ENCODE data around the gene SERF1A.
"Not testable (repeated sequence)": the region's sequence is repeated elsewhere in the genome, so short reads cannot be mapped to it uniquely, and the experiment has no call there.

The SERF1A gene

GRCh38 chr5:70900533-70901271 is at the start of gene SERF1A:
Gene SERF1A, plus strand, starts transcription at chr5:70900669. Its CDS starts 201 bp downstream, at chr5:70900870.
- DNase-seq, result not testable (repeated sequence)

- not testable (repeated sequence) for DNase-seq
Measured at GRCh38 chr5:70866778-70867177, 33.7 kb upstream of the SERF1A start.

DNA sequence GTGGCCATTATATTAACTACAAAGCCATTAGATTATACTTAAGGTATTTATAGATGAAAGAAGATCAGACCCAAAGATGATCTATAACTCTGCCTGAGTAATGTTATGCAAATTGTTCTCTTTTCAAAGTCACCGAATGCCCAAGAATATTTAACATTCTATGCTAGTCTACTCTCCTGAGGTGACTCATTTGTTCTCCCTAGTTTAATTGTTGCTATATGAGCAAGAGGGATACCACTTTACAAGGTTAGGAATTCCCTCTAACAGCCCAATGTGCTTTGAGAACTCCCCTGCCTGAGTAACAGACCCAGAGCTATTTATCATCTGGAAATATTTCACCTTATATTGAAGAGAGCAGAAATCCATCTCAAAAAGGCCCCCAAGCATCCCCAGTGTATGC is 29.8 kb upstream of the SERF1A start:
- DNase-seq, result not testable (repeated sequence)

DNA sequence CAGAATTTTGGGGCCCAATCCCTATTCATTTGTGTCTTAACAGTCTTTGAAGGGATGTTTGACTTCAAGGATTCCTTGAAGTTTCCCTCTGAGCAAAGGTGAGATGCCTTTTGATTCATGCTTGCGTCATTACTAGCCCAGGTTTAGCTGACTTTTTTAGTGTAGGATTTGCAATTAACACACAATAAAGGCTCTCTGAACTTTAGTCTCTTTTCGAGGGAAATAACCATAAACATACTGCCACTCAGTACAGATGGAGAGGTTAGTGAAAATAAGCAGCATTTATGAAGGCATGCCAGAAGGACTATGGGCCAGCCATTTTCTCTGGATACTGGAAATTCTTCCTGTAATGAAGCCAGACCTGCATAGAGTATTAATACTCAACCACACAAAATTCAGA is 4.4 kb upstream of the SERF1A start:
- not testable (repeated sequence) for DNase-seq

DNA sequence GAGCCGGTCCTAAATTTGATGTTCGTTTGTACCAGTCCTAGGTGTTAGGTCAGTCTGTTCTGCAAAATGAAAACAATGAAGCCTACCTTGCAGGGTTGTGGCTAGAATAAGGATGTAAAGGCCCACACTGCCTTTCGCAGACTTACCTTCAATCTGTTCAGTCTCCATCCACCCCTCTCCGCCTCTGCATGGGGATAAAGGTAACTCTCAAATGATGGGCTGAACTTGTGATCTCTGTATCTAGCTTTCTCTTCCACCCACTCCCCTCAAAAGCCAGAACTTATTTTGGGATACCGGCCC is 753 bp downstream of the SERF1A start:
- DNase-seq, result not testable (repeated sequence)

DNA sequence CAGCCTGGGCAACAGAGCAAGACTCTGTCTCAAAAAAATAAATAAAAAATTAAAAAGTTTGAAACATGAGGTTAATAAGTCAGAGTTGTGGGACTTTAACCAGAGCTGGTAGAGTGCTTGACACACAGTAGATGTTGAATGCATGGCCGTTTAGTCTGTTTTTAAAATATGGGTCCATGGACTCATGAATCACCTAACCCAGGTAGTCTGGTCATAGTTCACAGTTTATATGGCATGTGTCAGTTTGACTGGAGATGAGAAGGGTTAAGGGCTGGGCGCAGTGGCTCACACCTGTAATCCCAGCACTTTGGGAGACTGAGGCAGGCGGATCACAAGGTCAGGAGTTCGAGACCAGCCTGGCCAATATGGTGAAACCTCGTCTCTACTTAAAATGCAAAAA is 6.2 kb downstream of the SERF1A start:
- not testable (repeated sequence) for DNase-seq

GRCh38 chr5:70916829-70917228 is 16.4 kb downstream of the SERF1A start:
- DNase-seq, result not testable (repeated sequence)

- DNase-seq, result not testable (repeated sequence)
Measured at GRCh38 chr5:70925211-70925562, 24.7 kb downstream of the SERF1A start.

DNA sequence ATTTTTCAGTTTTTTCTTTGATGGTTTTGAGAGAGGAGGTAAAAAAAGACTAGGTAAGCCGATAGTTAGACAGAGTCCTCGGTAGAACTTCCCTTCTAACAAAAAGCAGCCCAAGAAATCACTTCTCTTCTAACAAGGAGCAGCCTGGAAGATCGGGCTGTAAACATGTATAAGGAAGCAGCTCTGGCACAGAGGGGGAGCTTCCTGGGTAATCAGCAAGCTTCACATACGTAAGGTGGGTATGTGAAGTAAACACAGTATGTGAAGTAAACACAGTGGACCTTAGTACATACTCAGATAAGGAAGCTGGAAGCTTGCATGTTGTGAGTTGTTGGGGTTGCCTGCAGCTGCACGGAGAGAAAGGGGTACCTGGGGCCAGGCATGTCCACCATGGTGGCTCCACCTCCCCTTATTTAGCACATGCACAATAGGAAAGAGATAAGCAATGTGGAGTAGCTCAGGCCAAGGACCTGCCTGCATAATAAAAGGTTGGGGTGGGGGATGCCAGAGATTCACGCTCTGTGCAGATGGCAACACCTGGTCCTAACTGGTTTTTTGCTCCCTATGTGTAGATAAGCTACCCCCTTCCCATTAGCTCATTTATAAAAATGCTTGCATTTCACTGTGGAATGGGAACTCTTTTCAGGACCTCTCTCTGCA is 31.4 kb downstream of the SERF1A start:
- not testable (repeated sequence) for DNase-seq

DNA sequence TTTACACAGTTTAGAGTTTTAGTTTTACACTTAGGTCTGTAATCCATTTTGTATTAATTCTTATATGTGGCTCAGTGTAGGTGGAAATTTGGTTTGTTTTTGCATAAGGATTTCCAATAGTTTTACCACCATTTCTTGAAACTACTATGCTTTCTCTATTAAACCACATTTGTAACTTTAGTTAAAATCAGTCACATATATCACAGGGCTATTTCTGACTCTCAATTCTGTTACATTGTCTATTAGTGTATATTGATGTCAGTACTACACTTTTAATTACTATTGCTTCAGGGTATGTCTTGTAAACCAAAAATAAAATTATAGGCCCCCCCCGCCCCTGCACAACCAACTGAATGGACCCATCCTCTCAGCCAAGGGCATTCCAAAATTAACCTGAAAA is 32.1 kb downstream of the SERF1A start:
- DNase-seq, result not testable (repeated sequence)

- not testable (repeated sequence) for DNase-seq
Measured at GRCh38 chr5:70953068-70953467, 52.6 kb downstream of the SERF1A start.
